Psoas muscle (tissue), 8 donors: ENCODE results near the gene ZNF891. TPM values are rescaled to one million over a fixed set of nuclear protein-coding genes. Genes with fewer than 3 reads are reported as not detected.

Source experiments
- ATAC-seq, 4 donors: fragments of 200-7000 bp; cut with Tn5 transposase; one replicate each; pipeline ENCODE4 v1.9.1; 2020; ENCODE audit warnings: moderate library complexity in 3 of 4, mild to moderate bottlenecking in 2 of 4
- DNase-seq, 2 donors: peaks; one replicate each; pipeline ENCODE4 v3.0.0-alpha.2; 2020
- H3K27ac ChIP-seq: fragments of 200-600 bp; one replicate; pipeline ENCODE4 v1.8.0; 2022
- H3K27me3 ChIP-seq, 3 donors: fragments of 200-600 bp in 1 of 3; one replicate each; pipeline versions ENCODE4 v1.6.1 to v1.8.0; 2013 to 2022; ENCODE audit warnings: low read length in 2 of 3, mild to moderate bottlenecking in 2 of 3, moderate library complexity in 1 of 3; ENCODE audit not compliant: insufficient read depth in 3 of 3
- H3K36me3 ChIP-seq, 2 donors: fragments of 200-600 bp in 1 of 2; one replicate each; pipeline versions ENCODE4 v1.6.1 to v1.8.0; 2013 to 2022; ENCODE audit warnings: low read depth in 1 of 2, mild to moderate bottlenecking in 1 of 2, moderate library complexity in 1 of 2; ENCODE audit not compliant: insufficient read depth in 1 of 2
- H3K4me1 ChIP-seq: fragments of 200-600 bp; one replicate; pipeline ENCODE4 v1.8.0; 2022
- H3K4me3 ChIP-seq: fragments of 200-600 bp; one replicate; pipeline ENCODE4 v1.8.0; 2022; ENCODE audit warnings: mild to moderate bottlenecking
- H3K9me3 ChIP-seq: fragments of 200-600 bp; one replicate; pipeline ENCODE4 v1.8.0; 2022
- WGBS, 3 donors: extraction: QIAGEN DNeasy Blood & Tissue Kit; methylation state at CpG; one replicate each; pipeline versions ENCODE4 v1.1.6 to v1.1.7; 2013; 5-methylcytosine and 5-hydroxymethylcytosine counted together
- intact Hi-C, 2 donors: fragments of 100-400 bp; cut with DNase I; formaldehyde crosslinking; loops; one replicate each; pipeline versions ENCODE4 v1.11.0 to v1.14.2; 2022
- polyA plus RNA-seq, 3 donors: library from polyadenylated mRNA; stranded (reverse); fragments of 200-250 nt; gene quantifications; one replicate each; pipeline ENCODE4 v1.2.3, GENCODE V29; 2013
- total RNA-seq, 4 donors: library from RNA; stranded (reverse); fragmentation: NEBNext Ultra II Directional in 2 of 4; extraction: Animal tissue kit (Norgen Biotek cat#: 25700) in 2 of 4; gene quantifications; one replicate each; pipeline versions ENCODE4 v1.2.1 to v1.2.4, GENCODE V29; 2021 to 2023
- TF ChIP-seq, protein P1 (sequence below): fragments of 200-600 bp; IDR thresholded peaks from one replicate; pipeline ENCODE4 v1.8.0; 2022; ENCODE audit warnings: antibody characterized with exemption
- donor health status: healthy with polysubstance abuse.
- donor health status: DM: no; HTN: no; CAD: no; lungs with moderate emphysema.
- donor health status: Bipolar disorder and iron deficiency.
- donor health status: healthy.
- donor health status: DM: yes; HTN: yes; CAD: no.
- donor health status: DM: no; HTN: no; CAD: no.
- donor health status: DM: no; HTN: no; CAD: no.
- donor health status: DM: yes; HTN: yes; CAD: no.

The ZNF891 gene
- total and polyA plus RNA-seq, 7 donors: 0.24 to 1.1 (median 0.90) TPM

GRCh38 chr12:133080368-133081158 lies 49.5 kb downstream of the ZNF891 start, which contains the start of gene ZNF140:
TSS of gene ZNF140 (plus strand) at chr12:133080923. CDS start at chr12:133081321, 398 bp downstream.
- H3K27ac ChIP-seq: peak within 1 kb of the TSS; percentile 99
- peaks cover 3% of the 10 kb centered on the region for H3K4me1 ChIP-seq
- peaks cover 84% of the 10 kb centered on the region for H3K9me3 ChIP-seq
- intact Hi-C loops: loop anchor here (2.0 to 5.0 kb wide), 5 partner anchors 44 to 253 kb away; partner anchors contain the start of genes GOLGA3 (in 1 of the 2), ZNF10 (in 1 of the 2), ZNF26 (in 1 of the 2) and ZNF84 (in 1 of the 2)
- H3K27me3 ChIP-seq: no peaks in the 10 kb centered on the region
- TF ChIP-seq, protein P1, sequence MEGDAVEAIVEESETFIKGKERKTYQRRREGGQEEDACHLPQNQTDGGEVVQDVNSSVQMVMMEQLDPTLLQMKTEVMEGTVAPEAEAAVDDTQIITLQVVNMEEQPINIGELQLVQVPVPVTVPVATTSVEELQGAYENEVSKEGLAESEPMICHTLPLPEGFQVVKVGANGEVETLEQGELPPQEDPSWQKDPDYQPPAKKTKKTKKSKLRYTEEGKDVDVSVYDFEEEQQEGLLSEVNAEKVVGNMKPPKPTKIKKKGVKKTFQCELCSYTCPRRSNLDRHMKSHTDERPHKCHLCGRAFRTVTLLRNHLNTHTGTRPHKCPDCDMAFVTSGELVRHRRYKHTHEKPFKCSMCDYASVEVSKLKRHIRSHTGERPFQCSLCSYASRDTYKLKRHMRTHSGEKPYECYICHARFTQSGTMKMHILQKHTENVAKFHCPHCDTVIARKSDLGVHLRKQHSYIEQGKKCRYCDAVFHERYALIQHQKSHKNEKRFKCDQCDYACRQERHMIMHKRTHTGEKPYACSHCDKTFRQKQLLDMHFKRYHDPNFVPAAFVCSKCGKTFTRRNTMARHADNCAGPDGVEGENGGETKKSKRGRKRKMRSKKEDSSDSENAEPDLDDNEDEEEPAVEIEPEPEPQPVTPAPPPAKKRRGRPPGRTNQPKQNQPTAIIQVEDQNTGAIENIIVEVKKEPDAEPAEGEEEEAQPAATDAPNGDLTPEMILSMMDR: peak; percentile 31
- ATAC-seq (peak; percentile 85 to 91 (median 86)), DNase-seq (peak; percentile 95 to 98)
- WGBS, 3 donors: 0 to 1% (median 1%) methylated on average over 64 to 69 of the region's 69 CpGs
- H3K36me3 ChIP-seq: peaks cover 14 to 41% of the 10 kb centered on the region in 2 donors
- peak within 1 kb of the TSS; percentile 99 for H3K4me3 ChIP-seq

DNA sequence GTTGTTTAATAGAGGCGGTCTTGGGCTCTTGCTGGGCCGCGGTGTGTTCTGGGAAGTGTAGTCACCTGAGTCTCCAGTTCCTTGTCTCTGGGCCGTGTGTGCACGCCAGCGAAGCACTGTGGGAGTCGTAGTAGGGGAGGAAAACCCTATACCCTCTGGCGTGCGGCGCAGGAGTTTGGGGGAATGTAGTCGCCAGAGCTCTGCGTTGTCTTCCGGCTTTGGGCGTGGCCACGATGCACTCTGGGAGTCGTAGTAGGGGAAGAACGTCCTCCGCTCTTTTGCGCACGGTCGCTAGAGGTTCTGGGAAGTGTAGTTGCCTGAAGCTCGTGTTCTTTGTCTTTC lies 50.1 kb downstream of the ZNF891 start:
- TF ChIP-seq, protein P1: no peak
- H3K27me3 ChIP-seq: no peaks in the 10 kb centered on the region
- H3K36me3 ChIP-seq: peaks cover 12 to 35% of the 10 kb centered on the region in 2 donors
- peak overlapping the region; percentile 99 for H3K27ac ChIP-seq
- DNase-seq: peak; percentile 99
- peaks cover 79% of the 10 kb centered on the region for H3K9me3 ChIP-seq
- H3K4me1 ChIP-seq: peaks cover 3% of the 10 kb centered on the region
- intact Hi-C loops: loop anchor here (2.0 to 5.0 kb wide), 5 partner anchors 43 to 253 kb away; partner anchors contain the start of genes GOLGA3 (in 1 of the 2), ZNF10 (in 1 of the 2), ZNF26 (in 1 of the 2) and ZNF84 (in 1 of the 2)
- peak overlapping the region; percentile 99 for H3K4me3 ChIP-seq
- 0 to 1% (median 0%) methylated on average over 22 of the region's 22 CpGs for WGBS, 3 donors
- ATAC-seq: peak; percentile 93 to 96 (median 94)

- Histone ChIP-seq H3K27me3 (peaks cover 0 to 2% (median 0%) of the 10 kb centered on the region in 3 donors), H3K36me3 (no peaks in the 10 kb centered on the region), H3K9me3 (peaks cover 87% of the 10 kb centered on the region), H3K27ac (no peak overlapping the region), H3K4me3 (no peak overlapping the region), H3K4me1 (no peaks in the 10 kb centered on the region)
- no peak for ATAC-seq
- intact Hi-C loops: no loop called here
- no peak for DNase-seq
- TF ChIP-seq, protein P1: no peak
- WGBS, 3 donors: 84 to 88% (median 85%) methylated on average over 2 of the region's 2 CpGs
These were observed 56.2 kb downstream of the ZNF891 start for GRCh38 chr12:133073836-133074235.

DNA sequence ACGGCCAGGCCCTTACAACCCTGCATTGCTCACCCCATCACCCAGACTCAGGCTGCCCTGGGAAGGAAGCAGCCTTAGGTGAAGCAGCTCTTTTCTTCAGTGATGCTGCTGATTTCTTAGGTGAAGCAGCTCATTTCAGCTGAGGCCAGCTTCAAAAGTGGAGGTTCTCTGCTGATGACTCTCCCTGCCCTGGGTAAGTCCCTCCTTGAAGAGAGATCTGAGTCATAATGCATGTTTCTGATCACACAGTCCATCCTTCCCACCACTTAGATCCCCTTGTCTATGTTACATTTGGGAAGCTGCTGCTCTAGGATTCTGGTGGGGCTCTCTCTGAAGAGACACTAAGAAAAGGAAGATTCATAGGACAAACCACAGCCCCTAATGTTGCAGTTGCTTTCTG lies 66.5 kb downstream of the ZNF891 start:
- TF ChIP-seq, protein P1: no peak
- peaks cover 97% of the 10 kb centered on the region for H3K9me3 ChIP-seq
- no peak overlapping the region for H3K27ac ChIP-seq
- no peaks in the 10 kb centered on the region for H3K4me1 ChIP-seq
- H3K27me3 ChIP-seq: no peaks in the 10 kb centered on the region
- no peak overlapping the region for H3K4me3 ChIP-seq
- intact Hi-C loops: no loop called here
- DNase-seq (no peak), ATAC-seq (no peak)
- peaks cover 4 to 6% of the 10 kb centered on the region in 2 donors for H3K36me3 ChIP-seq
- 96 to 100% (median 100%) methylated on average over 1 of the region's 1 CpG for WGBS, 3 donors
